GM18873 (cell line): ENCODE data around the gene CT47C1.
A peak's percentile ranks its signal among the peaks of the same experiment; 100 is the strongest.

Source experiments
- ATAC-seq: cut with Tn5 transposase; IDR thresholded peaks from one replicate; pipeline ENCODE4 v1.9.1; 2021; ENCODE audit warnings: mild to moderate bottlenecking, moderate library complexity, moderate number of reproducible peaks; ENCODE audit not compliant: unreplicated experiment, low FRiP score

The CT47C1 gene

DNA sequence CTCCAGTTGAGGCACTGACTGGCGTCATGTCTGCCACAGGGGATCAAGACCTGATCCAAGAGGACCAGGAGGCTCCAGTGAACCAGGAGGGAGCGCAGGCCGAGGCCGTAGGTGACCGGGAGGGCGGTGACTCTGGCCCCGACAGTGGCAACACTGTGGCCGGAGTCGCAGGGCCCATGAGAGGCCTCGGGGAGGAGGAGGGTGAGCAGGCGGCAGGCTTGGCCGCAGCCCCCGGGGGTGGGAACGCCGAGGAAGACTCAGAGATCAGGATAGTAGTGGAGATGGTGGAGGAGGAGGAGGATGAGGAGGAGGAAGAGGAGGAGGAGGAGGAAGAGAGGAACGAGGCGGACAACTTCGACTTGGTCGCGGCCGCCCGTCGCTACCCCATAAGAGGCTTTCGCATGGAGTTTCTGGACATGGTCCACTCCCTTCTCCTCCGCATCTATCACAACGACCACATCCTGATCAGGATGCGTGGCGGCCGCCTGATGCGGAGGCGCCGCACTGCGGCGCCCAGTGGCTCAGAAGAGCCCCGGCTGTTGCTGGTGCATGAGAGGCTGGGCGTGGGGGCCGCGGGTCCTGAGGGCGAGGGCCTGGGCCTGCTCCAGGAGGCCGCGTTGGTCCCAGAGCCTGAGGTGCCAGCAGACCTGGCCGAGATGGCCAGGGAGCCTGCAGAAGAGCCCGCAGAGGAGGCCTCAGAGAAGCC lies 560 bp downstream of the CT47C1 start:
- no peak for ATAC-seq

DNA sequence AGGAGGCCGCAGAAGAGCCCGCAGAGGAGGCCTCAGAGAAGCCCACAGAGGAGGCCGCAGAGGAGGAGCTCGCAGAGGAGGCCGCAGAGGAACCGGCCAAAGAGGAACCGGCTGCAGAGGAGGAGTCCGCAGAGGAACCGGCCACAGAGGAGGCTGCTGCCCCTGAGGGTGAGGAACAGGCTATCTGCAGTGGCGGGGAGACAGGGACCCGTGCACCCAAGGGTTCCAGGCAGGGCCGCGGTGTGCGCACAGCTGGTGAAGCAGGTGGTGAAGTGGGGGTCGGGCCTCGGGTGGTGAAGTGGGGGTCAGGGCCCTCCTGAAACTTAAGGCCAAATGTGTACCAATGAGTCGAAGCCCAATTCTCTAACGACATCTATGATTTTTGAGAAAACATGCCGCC lies 1.1 kb downstream of the CT47C1 start:
- no peak for ATAC-seq

DNA sequence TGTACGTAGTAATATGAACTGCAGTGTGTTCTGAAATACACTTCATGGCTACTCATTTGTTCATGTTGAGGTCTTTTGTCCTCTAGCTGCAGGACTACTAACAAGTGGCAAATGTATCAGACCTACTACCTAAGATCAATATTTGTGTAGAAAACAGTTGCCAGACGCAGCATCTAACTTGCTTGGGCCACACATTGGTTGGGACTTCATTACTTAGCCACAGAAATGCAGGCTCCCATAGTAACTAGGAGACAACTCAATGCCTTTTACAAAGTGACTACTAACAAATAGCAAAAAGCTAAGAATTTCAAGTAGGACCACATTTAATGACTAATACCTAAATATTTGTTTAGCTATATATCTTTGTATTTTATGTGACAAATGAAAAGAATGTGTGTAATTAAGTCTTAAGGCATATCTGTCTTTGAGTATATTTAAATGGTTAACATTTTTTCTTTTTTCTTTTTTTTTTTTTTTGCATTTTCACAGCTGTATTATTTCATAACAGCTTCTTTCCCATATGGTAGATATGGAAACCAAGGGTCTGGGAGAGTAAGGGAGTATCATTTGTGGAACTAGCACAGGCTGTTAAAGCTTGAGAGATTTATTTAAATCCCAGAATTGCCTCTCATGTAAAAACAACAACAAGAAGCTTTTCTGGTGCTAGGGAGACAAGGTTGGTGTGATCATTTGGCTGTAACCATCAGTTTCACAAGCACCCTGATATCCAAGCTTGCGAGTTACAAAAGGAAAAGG lies 2.7 kb downstream of the CT47C1 start:
- ATAC-seq = no peak

DNA sequence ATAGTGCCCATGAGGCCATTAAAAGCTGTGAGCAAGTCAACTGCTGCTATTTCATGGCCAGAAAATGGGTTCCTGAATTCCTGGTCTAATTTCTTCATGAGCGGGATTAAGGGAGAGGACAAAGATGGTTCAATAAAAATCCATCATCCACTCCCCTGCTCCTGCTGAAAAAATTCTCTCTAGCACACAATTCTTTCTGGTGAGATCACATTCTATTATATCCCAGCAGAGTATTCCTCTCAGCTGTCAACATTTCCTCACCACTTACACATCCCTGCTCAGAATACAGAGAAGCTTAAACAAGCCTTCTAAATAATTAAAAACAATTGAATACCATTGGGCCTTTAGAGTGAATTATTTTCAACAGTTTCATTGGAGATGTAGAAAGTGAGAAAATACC lies 9.5 kb downstream of the CT47C1 start:
- ATAC-seq = no peak

DNA sequence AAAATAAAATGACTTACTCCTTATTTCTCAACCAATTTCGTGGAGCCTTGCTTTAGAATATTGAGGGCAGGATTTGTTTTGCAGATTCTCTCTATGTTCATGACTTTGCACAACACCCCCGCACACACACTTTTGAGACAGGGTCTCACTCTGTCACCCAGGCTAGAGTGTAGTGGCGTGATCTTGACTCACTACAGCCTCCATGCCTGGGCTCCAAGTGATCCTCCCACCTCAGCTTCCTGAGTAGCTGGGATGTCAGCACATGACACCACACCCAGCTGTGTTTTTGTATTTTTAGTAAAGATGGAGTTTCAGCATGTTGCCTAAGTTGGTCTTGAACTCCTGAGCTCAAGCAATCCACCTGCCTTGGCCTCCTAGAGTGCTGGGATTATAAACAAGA lies 12.0 kb downstream of the CT47C1 start:
- ATAC-seq = no peak

DNA sequence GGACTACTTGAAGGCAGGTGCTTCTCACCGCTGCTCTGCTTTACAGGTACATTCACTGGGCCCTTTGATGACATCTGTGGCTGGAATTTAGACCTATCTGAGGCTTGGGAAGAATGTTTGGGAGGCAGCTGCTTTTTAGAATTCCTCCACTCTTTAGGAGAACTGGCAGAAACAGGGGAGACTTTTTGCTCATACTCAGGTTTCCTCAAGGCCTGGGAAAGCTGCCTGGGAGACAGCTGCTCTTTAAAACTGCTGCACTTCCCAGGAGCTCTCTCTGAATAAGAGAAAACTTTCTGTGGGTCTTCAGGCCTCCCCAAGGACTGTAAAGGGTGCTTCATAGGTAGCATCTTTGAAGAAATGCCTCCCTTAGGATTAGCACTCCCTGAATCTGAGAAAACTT lies 14.3 kb downstream of the CT47C1 start:
- ATAC-seq = no peak

DNA sequence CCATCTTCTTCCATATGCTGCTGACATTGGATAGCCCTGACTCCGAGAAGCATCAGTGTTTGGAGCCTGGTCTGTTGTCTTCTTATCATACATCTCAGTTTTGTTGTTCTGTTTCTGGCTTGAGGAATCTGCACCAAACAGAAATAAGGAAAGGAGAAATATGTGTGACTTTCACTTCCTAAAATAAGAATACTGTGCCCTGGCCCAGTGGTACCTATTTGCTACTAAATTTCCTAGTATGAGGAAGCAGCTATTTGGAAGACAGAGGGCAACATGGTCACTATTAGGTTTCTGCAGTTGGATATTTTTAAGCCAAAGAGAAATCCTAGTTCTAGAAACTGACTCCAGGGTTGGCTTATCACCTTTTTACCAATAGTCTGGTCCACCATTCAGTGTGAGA lies 16.8 kb downstream of the CT47C1 start:
- ATAC-seq = no peak

DNA sequence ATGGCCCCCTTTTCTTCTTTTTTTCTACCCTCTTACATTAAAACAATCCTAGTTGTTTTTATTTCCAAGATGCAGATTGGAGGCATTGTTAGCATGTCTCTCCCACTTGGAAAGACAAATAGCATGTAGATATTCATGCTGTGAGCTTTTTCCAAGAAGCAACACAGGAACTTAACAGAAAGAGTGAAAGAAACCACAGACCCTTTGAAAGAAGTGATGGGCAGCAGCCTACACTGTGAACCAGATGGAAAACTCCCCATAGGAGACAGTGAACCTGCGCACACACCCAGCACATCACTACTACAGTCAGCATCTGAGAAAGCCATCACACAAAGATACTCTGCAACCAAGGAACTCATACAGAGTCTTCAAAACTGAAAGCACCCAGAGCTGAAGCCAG lies 17.8 kb downstream of the CT47C1 start:
- ATAC-seq = no peak

DNA sequence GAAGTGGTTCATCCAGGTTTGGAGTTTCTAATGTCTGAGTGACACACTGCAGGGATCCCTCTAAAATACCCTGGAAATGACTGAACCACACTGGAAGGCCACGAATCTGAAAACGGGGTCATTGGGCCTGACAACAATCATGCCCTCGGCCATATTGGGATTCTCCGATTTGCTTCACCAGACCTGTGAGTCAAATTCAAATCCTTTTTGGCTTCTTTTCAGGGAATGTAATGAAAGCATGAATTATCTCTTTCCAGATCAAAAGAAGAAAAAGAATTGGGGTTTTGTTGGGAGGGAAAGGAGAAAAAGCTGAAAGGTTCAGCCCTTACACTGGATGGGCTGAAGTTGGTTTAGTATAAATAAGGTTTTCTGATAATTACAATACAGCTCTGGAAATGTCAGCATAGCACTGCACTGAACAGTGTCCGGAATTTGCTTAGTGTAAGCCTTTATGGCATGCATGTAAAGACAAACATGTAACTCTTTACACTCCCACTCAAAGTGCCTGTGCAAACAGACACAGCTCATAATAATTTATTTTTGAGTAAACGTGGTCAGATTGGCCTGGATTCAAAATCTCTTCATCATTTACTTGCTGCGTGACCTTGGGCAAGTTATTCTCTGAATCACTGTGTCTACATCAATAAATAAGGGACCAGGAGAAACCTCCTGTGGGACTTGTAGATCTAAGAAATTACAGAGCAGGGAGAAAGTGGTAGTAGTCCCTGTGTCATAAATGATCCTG lies 21.4 kb downstream of the CT47C1 start:
- no peak for ATAC-seq

DNA sequence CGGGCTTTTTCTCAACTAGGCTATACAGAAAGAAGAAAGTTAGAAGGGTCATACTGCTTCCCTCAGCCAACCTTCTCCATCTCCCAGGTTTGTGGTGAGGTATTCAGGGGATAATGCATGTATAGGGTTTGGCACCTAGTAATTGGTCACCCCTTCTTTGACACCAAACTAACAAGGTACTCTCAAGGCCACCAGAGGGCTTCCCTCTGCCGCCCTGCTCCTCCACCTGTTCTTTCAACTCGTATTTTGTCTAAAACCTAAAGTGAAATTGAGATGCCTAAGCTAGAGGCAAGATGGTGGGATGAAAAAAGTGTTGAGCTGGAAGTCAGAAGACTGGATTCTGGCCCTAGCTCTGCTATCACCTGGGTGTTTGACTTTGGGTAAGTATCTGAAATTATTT lies 22.0 kb downstream of the CT47C1 start:
- no peak for ATAC-seq

DNA sequence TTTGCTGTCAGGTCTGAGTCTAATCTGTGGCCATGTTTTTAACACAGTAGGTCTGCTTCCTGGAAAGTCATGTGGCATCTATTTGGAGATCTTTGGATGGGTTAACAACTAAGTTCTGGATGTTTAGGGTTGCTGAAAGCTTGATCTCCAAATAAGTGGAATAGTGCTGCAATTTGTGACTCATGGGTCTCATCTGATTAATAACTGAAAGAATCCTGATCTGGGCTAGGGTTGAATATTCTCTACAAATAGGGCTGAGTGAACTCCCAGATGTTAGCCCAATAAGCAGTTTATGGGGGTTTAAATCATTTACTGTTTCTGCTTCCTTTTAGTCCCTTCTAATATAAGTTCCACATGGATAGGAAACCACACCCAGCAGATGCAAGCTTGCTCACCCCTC lies 23.1 kb downstream of the CT47C1 start:
- no peak for ATAC-seq

DNA sequence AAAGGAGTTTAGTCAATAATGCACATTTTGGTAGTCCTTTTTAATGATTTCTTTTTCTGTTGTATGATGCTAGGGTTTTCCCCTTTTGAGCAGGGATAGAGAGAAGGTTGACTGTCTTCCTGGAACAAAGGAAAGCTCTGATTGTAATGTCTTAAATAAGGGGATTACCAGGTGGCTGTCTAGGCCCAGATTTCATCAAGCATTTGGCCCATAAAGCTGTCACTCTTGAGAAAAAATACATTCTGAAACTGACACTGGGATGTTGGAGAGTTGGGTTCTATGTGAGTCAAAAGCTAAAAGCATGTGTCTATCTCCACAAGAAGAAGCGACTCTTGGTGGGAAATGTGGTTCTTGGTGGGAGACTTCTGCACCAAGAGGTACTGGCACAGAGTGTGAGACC lies 28.4 kb downstream of the CT47C1 start:
- ATAC-seq = no peak

DNA sequence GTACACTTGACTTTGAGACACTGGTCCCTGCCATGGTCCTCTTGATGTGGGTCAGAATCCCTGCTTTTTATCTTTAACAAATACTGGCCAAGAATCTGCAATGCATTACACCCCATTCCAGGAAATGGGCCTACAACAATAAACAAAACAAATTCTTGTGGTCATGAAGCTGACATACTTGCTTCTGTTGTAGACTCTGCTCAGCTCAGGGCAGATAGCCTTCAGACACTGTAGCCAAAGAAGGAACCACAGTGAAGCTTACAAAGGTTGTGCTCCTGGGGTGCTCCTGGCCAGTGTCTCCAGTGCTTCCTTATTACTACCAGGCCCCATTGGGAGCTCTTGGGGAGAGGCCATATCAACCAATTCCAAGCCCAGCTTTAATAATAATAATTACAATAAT lies 33.0 kb downstream of the CT47C1 start:
- ATAC-seq = no peak

DNA sequence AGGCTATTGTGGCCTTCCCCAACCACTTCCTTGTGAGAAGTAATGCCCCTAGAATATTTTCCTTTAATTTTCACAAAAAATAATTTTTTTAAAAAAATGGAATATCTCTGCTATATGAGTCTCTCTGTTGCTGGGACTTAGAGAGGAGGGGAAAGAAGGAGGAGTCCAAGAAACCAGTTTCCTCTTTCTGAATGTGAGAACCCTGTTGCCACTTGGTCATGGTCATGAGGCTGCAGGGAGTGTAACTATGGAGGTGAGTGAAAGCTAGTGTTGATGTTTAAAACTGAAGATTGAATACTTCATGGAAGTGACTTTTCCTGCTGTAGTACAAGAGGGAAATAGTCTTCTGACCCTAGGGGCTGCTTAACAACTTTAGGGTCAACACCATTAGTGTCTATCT lies 34.4 kb downstream of the CT47C1 start:
- no peak for ATAC-seq

DNA sequence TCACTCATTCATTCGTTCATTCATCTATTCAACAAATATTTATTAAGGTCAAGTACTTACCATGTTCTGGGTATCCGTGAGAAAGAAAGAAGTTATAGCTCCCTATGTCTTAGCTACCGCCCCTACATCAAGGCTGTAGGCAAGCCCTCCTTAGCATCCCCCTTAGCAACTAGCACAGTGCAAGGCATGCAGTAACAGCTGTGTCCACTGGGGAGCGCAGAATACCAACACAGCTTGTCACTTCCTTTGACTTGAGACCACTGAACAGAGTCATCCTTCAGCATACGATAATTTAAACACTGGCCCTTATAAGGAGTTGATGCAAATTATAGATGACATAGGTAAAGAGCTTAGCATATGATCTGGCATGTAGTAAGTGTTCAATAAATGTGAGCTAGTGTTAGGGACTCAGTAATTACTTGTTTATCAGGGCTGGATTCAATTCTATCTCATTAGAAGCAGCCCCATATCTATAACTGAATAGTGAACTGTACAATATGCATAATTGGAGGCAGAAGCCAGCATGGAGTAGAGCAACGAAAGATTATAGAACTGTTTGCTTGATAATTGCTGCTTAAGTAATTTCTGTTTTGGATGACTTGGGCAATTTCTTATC lies 46.1 kb downstream of the CT47C1 start:
- ATAC-seq = peak; percentile 89

DNA sequence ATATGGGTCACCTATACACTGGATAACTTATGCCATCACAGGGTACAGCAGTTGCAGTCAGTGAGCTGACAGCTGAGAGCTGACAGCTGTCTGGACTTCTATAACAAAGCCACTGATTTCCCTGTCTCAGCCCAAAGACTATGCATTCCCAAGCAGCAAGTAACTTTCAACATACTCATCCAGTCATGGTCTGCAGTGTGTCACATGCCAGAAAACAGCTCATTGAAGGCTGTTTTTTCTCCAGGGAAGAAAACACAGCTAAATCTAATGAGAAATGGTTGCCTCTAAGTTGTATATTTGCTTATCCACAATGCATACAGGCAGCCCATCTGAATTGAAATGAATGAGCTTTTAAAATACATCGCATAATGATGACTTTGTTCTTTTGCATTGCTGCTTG lies 48.5 kb downstream of the CT47C1 start:
- no peak for ATAC-seq
